Stimulated activated naive CD8-positive, alpha-beta T cell treated with anti-CD3 and anti-CD28 coated beads, Interleukin-15, Interleukin-2, amounts not matched to agents 100 ng/mL and 50 ng/mL, for 24 hours (primary cell): ENCODE data around the gene CCN2.

Experiments
- H3K27ac Mint-ChIP-seq: one replicate; pipeline ENCODE4 v1.8.0; 2021; ENCODE audit warnings: mild to moderate bottlenecking, mixed read lengths
- H3K27me3 Mint-ChIP-seq: one replicate; pipeline ENCODE4 v1.8.0; 2021; ENCODE audit warnings: mixed read lengths
- H3K36me3 Mint-ChIP-seq: one replicate; pipeline ENCODE4 v1.8.0; 2021; ENCODE audit warnings: low read depth, mixed read lengths
- H3K4me1 Mint-ChIP-seq: one replicate; pipeline ENCODE4 v1.8.0; 2021; ENCODE audit warnings: low read depth, mixed read lengths
- H3K4me3 Mint-ChIP-seq: one replicate; pipeline ENCODE4 v1.8.0; 2021; ENCODE audit warnings: mild to moderate bottlenecking, mixed read lengths
- H3K9me3 Mint-ChIP-seq: one replicate; pipeline ENCODE4 v1.8.0; 2021; ENCODE audit warnings: mixed read lengths

CCN2 gene, protein sequence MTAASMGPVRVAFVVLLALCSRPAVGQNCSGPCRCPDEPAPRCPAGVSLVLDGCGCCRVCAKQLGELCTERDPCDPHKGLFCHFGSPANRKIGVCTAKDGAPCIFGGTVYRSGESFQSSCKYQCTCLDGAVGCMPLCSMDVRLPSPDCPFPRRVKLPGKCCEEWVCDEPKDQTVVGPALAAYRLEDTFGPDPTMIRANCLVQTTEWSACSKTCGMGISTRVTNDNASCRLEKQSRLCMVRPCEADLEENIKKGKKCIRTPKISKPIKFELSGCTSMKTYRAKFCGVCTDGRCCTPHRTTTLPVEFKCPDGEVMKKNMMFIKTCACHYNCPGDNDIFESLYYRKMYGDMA

DNA sequence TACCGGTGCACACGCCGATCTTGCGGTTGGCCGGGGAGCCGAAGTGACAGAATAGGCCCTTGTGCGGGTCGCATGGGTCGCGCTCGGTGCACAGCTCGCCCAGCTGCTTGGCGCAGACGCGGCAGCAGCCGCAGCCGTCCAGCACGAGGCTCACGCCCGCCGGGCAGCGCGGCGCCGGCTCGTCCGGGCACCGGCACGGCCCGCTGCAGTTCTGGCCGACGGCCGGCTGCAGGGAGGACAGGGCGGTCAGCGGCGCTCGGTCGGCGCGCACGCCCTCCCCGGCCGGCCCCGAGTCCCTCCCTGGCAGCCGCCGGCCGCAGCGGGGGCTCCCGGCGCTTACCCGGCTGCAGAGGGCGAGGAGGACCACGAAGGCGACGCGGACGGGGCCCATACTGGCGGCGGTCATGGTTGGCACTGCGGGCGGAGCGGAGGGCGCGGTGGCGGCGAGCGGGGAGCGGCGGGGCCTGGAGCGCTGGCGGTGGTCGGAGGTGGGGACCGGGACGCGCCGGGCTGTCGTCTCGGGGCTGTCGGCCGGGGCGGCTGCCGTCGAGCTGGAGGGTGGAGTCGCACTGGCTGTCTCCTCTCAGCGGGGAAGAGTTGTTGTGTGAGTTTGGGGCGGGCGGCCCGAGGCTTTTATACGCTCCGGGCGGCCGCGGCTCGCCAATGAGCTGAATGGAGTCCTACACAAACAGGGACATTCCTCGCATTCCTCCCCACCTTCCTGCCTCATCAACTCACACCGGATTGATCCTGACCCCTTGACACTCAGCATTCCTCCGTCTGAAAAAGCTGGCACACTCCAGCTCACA is at the start of gene CCN2:
Gene CCN2 (minus strand): TSS at position 606 of the 809 bp plus-strand sequence. CDS start 200 bp downstream, at position 406.
- Mint-ChIP-seq H3K36me3 (no peaks in the 10 kb centered on the region), H3K9me3 (no peaks in the 10 kb centered on the region)

DNA sequence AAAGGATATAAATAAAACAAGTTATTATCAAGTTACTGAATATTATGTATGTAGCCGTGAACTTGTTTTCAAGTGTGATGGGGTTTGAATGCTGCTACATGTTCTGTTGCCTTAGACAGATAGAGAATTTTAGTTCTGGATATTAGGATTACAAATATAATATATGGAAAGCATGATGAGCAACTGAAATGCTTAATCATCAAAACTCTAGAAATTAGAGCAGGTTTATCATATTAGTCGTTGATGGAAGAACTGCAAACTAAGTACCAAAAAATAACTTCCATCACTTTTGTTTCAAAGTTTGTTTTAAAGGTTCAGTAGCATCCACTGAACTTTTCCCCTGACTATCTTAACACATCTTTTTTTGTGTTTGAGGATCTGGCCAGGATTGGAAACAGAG is 49.1 kb upstream of the CCN2 start:
- Mint-ChIP-seq H3K4me1 (no peaks in the 10 kb centered on the region), H3K4me3 (no peak overlapping the region), H3K27me3 (peaks cover 3% of the 10 kb centered on the region), H3K27ac (no peak overlapping the region), H3K36me3 (no peaks in the 10 kb centered on the region), H3K9me3 (peaks cover 9% of the 10 kb centered on the region)

More for the DNA sequence above, at the start of gene CCN2:
- H3K4me3 Mint-ChIP-seq: peak within 1 kb of the TSS; percentile 73
- H3K27ac Mint-ChIP-seq: no peak within 1 kb of the TSS
- H3K27me3 Mint-ChIP-seq: peaks cover 76% of the 10 kb centered on the region
- H3K4me1 Mint-ChIP-seq: peaks cover 5% of the 10 kb centered on the region

DNA sequence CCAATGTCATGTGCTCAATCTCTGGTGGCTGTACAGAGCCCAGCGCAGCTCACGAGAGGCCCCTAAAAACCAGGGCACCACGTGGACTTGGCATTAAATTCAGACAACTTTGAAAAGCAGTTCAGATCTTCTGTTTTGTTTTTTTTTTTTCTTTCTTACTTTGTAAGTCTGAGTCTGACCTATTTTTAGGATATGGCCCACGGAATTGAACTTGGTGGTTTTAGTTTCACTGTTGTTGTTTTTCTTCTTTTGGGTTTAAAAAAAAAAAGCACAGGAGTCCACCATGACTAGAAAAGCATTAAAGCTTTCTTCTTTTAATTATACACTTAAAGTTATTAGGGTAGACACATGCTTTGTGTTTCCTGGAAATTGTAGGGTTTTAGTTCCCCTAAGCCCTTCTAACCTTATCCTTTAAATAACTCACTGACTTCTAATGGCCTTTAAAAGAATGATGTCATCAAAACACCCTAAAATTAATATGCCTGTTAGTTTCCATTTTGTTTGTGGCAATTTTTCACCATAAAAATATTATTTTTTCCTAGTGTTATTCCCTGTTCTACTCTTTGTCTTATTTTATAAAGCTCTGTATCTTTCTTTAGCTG is 48.5 kb upstream of the CCN2 start:
- H3K36me3 Mint-ChIP-seq: no peaks in the 10 kb centered on the region
- H3K27ac Mint-ChIP-seq: no peak overlapping the region
- peaks cover 3% of the 10 kb centered on the region for H3K27me3 Mint-ChIP-seq
- no peaks in the 10 kb centered on the region for H3K4me1 Mint-ChIP-seq
- H3K4me3 Mint-ChIP-seq: no peak overlapping the region
- H3K9me3 Mint-ChIP-seq: peaks cover 8% of the 10 kb centered on the region

DNA sequence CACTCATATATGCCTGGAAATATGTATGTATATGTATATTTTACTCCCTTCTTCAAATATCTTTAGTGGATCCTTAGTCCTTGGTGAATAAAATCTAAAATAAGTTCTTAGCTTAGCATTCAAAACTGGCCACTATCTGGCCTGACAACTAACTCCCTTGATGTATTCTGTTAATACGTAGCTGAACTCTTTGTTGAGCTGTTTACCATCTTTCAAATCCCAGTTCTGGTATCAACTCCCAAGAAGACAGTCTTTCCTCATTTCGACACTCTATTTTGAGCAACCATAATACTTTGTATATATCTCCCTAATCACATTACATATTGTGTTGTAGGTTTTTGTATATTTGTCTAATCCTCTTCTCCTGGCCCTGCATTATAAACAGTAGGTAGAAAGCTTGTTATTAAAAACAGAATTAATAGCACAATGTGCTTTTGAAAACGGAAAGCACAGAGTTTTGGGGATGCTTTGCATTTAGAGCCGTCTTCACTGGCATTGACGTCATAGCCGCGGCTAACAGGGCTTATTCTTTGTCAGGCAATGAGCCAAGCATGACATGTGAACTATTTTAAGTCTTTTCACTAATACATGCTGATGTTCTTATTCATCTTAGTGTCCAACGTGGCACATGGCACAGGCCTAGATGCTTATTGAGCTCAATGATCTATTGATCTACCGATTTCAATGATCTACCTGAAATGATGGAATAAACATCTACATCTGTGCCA is 47.2 kb upstream of the CCN2 start:
- Mint-ChIP-seq H3K4me3 (no peak overlapping the region), H3K27ac (no peak overlapping the region), H3K27me3 (peaks cover 3% of the 10 kb centered on the region), H3K4me1 (no peaks in the 10 kb centered on the region), H3K36me3 (no peaks in the 10 kb centered on the region), H3K9me3 (peaks cover 3% of the 10 kb centered on the region)

DNA sequence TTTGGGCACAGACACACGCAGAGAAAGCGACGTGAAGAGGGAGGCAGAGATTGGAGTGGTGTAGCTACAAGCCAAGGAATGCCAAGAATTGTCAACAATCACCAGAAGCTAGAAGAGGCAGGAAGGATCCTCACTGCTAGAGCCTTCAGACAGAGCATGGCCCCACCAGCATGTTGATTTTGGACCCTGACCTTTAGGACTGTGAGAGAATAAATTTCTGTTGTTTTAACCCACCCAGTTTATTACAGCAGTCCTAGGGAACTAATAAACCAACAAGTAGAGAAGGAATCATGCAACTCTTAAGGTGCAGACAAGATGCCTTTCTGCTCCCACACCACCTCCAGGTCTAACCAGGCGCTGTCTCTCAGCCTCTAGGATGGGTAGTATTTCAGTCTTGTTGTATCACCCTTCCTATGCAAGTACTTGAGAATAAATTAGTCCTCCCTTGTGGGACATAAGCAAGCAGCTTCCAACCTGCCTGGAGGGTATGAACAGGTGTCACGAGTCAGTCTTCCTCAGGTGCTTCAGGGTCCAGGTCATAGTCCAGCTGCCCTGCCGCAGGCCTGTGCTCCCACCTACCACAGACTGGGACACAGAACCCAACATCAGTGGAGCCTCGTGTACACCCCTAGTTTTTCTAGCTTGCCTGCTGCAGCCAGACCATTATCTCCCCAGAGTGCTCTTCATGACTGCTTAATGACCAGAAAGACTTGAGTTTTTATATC is 46.4 kb upstream of the CCN2 start:
- Mint-ChIP-seq H3K4me3 (no peak overlapping the region), H3K9me3 (peaks cover 3% of the 10 kb centered on the region), H3K27ac (no peak overlapping the region), H3K4me1 (no peaks in the 10 kb centered on the region), H3K27me3 (peaks cover 3% of the 10 kb centered on the region), H3K36me3 (no peaks in the 10 kb centered on the region)

DNA sequence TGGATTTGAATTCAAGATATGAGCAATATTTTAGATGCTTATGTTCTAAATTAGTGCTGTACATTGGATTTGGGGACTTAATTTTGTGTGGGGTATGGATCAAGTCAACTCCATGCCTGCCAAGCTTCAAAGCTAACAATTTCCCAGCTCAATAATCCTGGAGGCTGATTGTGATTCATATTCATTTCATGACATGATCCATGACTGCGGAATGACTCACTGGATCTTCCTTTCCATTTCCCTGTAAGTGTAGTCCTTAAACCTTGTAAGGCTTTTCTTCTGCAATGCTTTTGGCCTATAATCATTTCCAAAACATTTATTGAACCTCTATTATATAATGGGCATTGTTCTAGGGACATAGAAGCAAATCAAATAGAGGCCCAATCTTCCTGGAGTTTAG is 44.7 kb upstream of the CCN2 start:
- H3K4me1 Mint-ChIP-seq: no peaks in the 10 kb centered on the region
- no peak overlapping the region for H3K4me3 Mint-ChIP-seq
- no peak overlapping the region for H3K27ac Mint-ChIP-seq
- H3K27me3 Mint-ChIP-seq: peaks cover 3% of the 10 kb centered on the region
- peaks cover 3% of the 10 kb centered on the region for H3K9me3 Mint-ChIP-seq
- no peaks in the 10 kb centered on the region for H3K36me3 Mint-ChIP-seq

DNA sequence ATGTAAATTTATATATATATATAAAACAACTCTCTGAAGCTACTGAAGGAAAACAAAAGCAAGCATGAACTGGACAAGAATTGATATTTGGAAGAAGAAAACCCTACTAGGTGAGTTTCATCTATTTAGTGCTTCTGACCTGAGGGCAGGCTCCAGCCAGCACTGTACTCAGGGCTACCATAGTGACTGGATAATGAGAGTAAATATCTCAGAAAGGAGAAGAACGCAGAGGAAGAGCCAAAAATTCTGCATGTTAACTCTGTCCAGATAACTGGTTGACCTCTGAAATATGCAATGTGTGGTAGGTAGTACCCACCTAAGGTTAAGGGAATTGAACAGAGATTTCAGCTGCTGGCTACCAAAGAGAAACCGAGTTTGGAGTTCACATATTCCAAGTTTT is 41.4 kb upstream of the CCN2 start:
- Mint-ChIP-seq H3K4me1 (no peaks in the 10 kb centered on the region), H3K27ac (no peak overlapping the region), H3K4me3 (no peak overlapping the region), H3K9me3 (no peaks in the 10 kb centered on the region), H3K27me3 (no peaks in the 10 kb centered on the region), H3K36me3 (no peaks in the 10 kb centered on the region)

DNA sequence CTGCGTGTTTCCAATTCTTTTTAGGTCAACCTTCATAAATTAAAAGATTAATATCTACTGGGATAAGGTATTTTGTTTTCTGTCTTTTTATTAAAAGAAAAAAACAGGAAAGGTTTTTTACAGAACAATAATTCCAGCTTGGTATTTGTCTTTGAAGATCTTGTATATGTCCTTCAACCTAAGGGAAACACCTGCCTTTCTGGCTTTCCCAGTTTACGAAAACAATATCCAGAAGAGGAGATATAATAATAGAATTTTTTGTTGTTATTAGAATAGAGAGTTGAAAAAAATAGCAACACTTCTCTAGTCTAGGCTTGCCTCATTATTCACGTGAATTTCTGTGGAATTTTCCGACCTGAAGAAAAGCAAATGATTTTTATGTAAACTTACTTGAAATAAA is 37.9 kb upstream of the CCN2 start:
- Mint-ChIP-seq H3K9me3 (no peaks in the 10 kb centered on the region), H3K27me3 (no peaks in the 10 kb centered on the region), H3K36me3 (no peaks in the 10 kb centered on the region), H3K4me1 (no peaks in the 10 kb centered on the region), H3K4me3 (no peak overlapping the region), H3K27ac (no peak overlapping the region)

DNA sequence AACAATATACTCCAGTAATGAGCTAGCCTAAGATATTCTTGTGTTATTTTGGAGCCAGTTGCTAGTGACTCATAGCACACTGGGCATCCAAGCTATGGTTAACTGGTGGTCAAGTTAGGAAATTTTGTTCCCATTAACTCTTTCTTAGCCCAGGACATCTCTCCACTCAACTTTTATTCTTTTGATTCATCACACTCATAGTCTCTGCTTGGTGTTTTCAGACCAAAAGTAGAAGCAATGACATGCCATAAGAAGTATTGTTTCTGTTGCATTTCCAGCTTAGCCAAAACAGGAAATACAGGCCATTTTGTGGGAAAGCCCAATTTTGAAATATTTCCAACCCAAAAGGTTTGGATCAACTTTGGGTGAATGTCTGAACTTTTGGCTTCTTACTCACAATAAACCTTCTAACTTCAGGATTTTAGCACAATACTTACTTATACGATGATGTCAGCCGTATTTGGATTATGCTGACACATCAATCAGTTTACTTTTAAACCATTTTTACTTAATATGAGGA is 31.6 kb upstream of the CCN2 start:
- H3K9me3 Mint-ChIP-seq: no peaks in the 10 kb centered on the region
- peaks cover 4% of the 10 kb centered on the region for H3K27me3 Mint-ChIP-seq
- no peak overlapping the region for H3K4me3 Mint-ChIP-seq
- no peaks in the 10 kb centered on the region for H3K36me3 Mint-ChIP-seq
- H3K27ac Mint-ChIP-seq: no peak overlapping the region
- H3K4me1 Mint-ChIP-seq: no peaks in the 10 kb centered on the region

DNA sequence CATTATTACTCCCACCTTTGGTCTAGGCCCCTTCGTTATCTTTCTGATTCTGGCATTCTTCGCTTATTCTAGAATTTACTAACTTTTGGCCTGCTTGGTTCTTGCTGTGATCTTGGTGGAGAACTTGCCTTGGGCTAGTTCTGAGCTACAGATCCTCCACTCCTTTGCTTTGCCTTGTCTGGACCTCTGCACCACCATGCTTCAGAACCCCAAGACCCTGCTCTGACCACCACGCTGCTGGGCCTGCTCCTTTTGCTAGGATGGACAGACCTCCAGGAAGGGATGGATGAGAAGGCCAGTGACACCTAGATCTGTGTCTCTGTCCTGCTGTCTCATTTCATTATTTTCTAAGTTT is 30.4 kb upstream of the CCN2 start:
- no peaks in the 10 kb centered on the region for H3K4me1 Mint-ChIP-seq
- no peaks in the 10 kb centered on the region for H3K36me3 Mint-ChIP-seq
- H3K27me3 Mint-ChIP-seq: peaks cover 4% of the 10 kb centered on the region
- H3K27ac Mint-ChIP-seq: no peak overlapping the region
- H3K4me3 Mint-ChIP-seq: no peak overlapping the region
- no peaks in the 10 kb centered on the region for H3K9me3 Mint-ChIP-seq

DNA sequence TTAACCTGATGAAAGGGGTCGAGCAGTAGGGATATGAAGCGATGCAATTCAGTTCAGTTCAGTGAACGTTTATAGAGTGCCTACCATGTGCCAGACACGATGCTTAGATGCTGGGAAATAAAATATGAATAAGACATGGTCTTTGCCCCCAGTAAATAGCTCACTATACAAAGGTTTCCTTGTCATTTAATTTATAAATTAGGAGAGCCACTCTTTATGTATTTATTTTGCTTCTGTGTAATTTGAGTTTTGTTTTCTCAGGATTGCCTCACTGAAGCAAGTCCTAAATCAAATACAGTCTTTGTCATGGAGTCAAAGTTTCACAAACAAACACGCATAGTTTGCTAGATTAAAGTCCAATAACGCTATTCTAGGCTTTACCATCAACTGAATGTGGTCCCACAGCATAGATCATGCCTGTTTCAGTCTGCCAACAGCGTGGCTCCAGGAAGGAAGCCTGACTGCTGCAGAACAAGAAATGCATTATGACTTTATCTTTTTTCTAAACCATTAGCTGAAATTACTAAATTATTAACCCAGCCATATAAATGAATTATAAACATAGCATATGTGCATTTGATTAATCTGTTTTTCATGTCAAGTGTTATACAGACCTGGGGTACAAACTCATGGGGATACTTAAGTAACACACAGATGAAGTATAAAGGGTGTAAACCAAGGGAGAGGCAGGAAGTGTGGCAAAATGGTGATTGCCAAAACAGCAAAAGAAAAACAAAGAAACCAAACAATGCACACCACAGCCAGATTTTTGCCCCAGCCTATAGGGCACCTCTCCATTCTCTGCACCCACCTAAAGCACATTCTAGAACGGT is 29.8 kb upstream of the CCN2 start:
- Mint-ChIP-seq H3K4me3 (no peak overlapping the region), H3K9me3 (no peaks in the 10 kb centered on the region), H3K27ac (no peak overlapping the region), H3K27me3 (peaks cover 4% of the 10 kb centered on the region), H3K4me1 (no peaks in the 10 kb centered on the region), H3K36me3 (no peaks in the 10 kb centered on the region)

DNA sequence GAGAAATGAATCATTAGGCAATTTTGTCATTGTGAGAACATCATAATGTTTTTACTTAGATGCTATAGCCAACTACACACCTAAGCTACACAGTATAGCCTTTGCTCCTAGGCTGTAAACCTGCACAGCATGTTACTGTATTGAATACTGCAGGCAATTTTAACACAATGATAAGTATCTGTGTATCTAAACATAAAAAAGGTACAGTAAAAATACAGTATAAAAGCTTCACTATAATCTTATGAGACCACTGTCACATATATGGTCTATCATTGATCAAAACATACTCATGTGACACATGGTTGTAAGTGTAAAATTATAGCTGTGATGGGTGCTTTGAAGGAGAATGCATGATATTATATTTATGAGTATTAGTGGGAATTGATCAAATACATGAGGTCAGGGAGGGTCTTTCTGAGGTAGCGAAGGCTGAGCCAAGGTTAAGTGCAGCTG is 29.2 kb upstream of the CCN2 start:
- Mint-ChIP-seq H3K36me3 (no peaks in the 10 kb centered on the region), H3K27ac (no peak overlapping the region), H3K4me1 (no peaks in the 10 kb centered on the region), H3K27me3 (peaks cover 5% of the 10 kb centered on the region), H3K9me3 (no peaks in the 10 kb centered on the region), H3K4me3 (no peak overlapping the region)

DNA sequence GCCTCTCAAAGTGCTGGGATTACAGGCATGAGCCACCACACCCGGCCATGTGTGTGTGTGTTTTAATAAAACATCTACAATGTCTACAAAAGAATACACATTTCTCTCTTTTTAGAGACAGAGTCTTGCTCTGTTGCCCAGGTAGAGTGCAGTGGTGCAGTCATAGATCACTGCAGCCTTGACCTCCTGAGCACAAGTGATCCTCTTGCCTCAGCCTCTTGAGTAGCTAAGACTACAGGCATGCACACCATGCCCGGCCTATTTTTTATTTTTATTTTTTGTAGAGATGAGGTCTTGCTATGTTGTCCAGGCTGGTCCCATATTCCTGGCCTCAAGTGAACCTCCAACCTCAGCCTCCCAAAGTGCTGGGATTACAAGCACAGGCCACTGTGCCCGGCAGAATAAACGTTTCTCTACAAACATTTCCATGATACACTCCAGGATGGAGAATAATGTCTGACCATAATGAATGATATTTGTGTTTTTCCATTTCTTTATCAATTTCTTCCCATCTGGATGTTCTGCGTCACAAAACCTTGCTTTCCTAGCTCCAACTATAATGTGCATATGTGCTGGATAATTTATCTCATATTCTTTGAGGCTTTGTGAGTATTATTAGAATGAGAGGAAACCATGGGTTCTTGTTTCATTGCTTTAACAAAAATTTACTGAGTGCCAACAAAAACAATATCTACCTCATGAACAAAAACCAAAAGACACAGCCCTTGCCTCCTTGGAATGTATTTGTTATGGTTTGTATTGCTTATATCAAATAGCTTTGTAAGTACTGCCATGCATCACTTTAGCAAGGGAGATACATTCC is 28.6 kb upstream of the CCN2 start:
- H3K36me3 Mint-ChIP-seq: no peaks in the 10 kb centered on the region
- H3K27me3 Mint-ChIP-seq: peaks cover 8% of the 10 kb centered on the region
- no peaks in the 10 kb centered on the region for H3K4me1 Mint-ChIP-seq
- no peak overlapping the region for H3K27ac Mint-ChIP-seq
- H3K4me3 Mint-ChIP-seq: no peak overlapping the region
- no peaks in the 10 kb centered on the region for H3K9me3 Mint-ChIP-seq
